IMR-90 (cell line): ENCODE measurements around the gene ZNF407.

ENCODE experiments used
- CEBPB ChIP-seq: IDR thresholded peaks from 2 replicates; pipeline ENCODE4 v1.6.1; 2012; ENCODE audit warnings: low read depth, low read length, improper control_type of control experiment
- CHD1 ChIP-seq: IDR thresholded peaks from 2 replicates; pipeline ENCODE4 v1.6.1; 2012; ENCODE audit warnings: low read depth, low read length, improper control_type of control experiment
- CTCF ChIP-seq: conservative IDR thresholded peaks from 2 replicates; pipeline ENCODE4 v1.5.1; 2012; ENCODE audit warnings: mild to moderate bottlenecking, low read depth, low read length, improper control_type of control experiment
- NFE2L2 ChIP-seq: fragments of 150-350 bp; IDR thresholded peaks from 2 replicates; pipeline ENCODE4 v1.6.1; 2016; ENCODE audit warnings: low read depth, mild to moderate bottlenecking, low read length
- POLR2A ChIP-seq: IDR thresholded peaks from 2 replicates; pipeline ENCODE4 v1.6.1; 2012; ENCODE audit warnings: mild to moderate bottlenecking, low read depth, low read length
- RAD21 ChIP-seq: IDR thresholded peaks from 2 replicates; pipeline ENCODE4 v1.6.1; 2012; ENCODE audit warnings: low read length, improper control_type of control experiment
- SMC3 ChIP-seq: fragments of 150-350 bp; IDR thresholded peaks from 2 replicates; pipeline ENCODE4 v1.6.1; 2016; ENCODE audit warnings: low read depth, mild to moderate bottlenecking, antibody characterized with exemption, low read length, moderate library complexity

GRCh38 chr18:75043478-75043877 is 445.8 kb downstream of the ZNF407 start:
- TF ChIP-seq SMC3 (no peak), CHD1 (no peak), CTCF (no peak), POLR2A (no peak), RAD21 (no peak), NFE2L2 (no peak), CEBPB (no peak)
